Ovary (tissue), 9 donors: ENCODE measurements around the gene CDC6. TPM values are rescaled to one million over a fixed set of nuclear protein-coding genes. Genes with fewer than 3 reads are reported as not detected.

ENCODE experiments used
- DNase-seq, 5 donors: peaks; one replicate each; pipeline ENCODE4 v3.0.0-alpha.2; 2019 to 2020
- H3K27ac ChIP-seq, 2 donors: fragments of 200-600 bp; one replicate each; pipeline versions ENCODE4 v1.5.1 to v1.8.0; 2019 to 2022
- H3K27me3 ChIP-seq: fragments of 200-600 bp; one replicate; pipeline ENCODE4 v1.8.0; 2022
- H3K36me3 ChIP-seq: fragments of 200-600 bp; sonication (generic); one replicate; pipeline ENCODE4 v1.5.1; 2019
- H3K4me1 ChIP-seq: one replicate; pipeline ENCODE4 v1.8.1; 2013; ENCODE audit warnings: mild to moderate bottlenecking, moderate library complexity; ENCODE audit not compliant: insufficient read depth
- H3K4me3 ChIP-seq: fragments of 200-600 bp; sonication (generic); one replicate; pipeline ENCODE4 v1.5.1; 2017
- H3K9me3 ChIP-seq, 2 donors: fragments of 200-600 bp in 1 of 2; sonication (generic) in 1 of 2; one replicate each; pipeline versions ENCODE4 v1.5.1 to v1.8.1; 2013 to 2019; ENCODE audit warnings: mild to moderate bottlenecking in 1 of 2, moderate library complexity in 1 of 2
- EP300 ChIP-seq: sonication (generic); formaldehyde crosslinking; IDR thresholded peaks from one replicate; pipeline ENCODE4 v1.6.1; 2017; ENCODE audit warnings: antibody characterized with exemption
- POLR2A ChIP-seq: fragments of 450-650 bp; IDR thresholded peaks from one replicate; pipeline ENCODE4 v1.6.1; 2017; ENCODE audit warnings: antibody characterized with exemption, mild to moderate bottlenecking, moderate library complexity
- WGBS, 3 donors: extraction: QIAGEN DNeasy Blood & Tissue Kit in 1 of 3; methylation state at CpG; one replicate each; pipeline versions ENCODE4 v1.1.5 to v1.1.7; 2013 to 2017; 5-methylcytosine and 5-hydroxymethylcytosine counted together
- intact Hi-C, 4 donors: fragments of 100-400 bp; cut with DNase I; formaldehyde crosslinking; loops; one replicate each; pipeline versions ENCODE4 v1.11.0 to v1.15.1; 2022 to 2023
- polyA plus RNA-seq, 2 donors: library from polyadenylated mRNA; stranded (reverse); fragments of 200-250 nt in 1 of 2; fragments of 350-450 nt in 1 of 2; fragmentation: Illumina TruSeq in 1 of 2; extraction: RNeasy Lipid Tissue Mini Kit (QIAGEN cat#74804) in 1 of 2; gene quantifications; one replicate each; pipeline ENCODE4 v1.2.3, GENCODE V29; 2013 to 2014
- total RNA-seq, 7 donors: library from RNA; depleted of rRNA in 2 of 7; stranded (reverse); fragments of >200 nt in 2 of 7; fragmentation: NEBNext Ultra II Directional in 3 of 7; extraction: Animal tissue kit (Norgen Biotek cat#: 25700) in 3 of 7; gene quantifications; one replicate each; pipeline versions ENCODE4 v1.1.0 to v1.2.4, GENCODE V29; 2016 to 2023
- TF ChIP-seq, protein P1 (sequence below), 3 donors: fragments of 450-650 bp in 2 of 3; fragments of 200-600 bp in 1 of 3; IDR thresholded peaks; one replicate each; pipeline versions ENCODE4 v1.5.1 to v1.8.0; 2016 to 2022; ENCODE audit warnings: antibody characterized with exemption in 3 of 3, mild to moderate bottlenecking in 1 of 3
- donor health status: DM: no; HTN: no; CAD: no; lungs with moderate emphysema.
- donor health status: DM: no; HTN: no; CAD: no.
- donor health status: Bipolar disorder and iron deficiency.
- donor health status: DM: yes; HTN: yes; CAD: no.
- donor health status: DM: no; HTN: no; CAD: no.
- donor health status: DM: yes; HTN: yes; CAD: no.

The CDC6 gene
- total and polyA plus RNA-seq, 9 donors = 0.34 to 3.8 (median 0.80) TPM

GRCh38 chr17:40309949-40310510 is 22.4 kb downstream of the CDC6 start:
- H3K36me3 ChIP-seq = no peaks in the 10 kb centered on the region
- 70 to 77% (median 75%) methylated on average over 2 of the region's 2 CpGs for WGBS, 3 donors
- DNase-seq = peak in 2 of 5 donors; percentile 8 to 20
- no peaks in the 10 kb centered on the region for H3K27me3 ChIP-seq
- intact Hi-C loops = loop anchor here in 2 of 4 donors (2.0 to 10.0 kb wide), 3 partner anchors 43 to 245 kb away; no protein-coding TSS in a partner anchor
- TF ChIP-seq POLR2A = no peak
- no peak for TF ChIP-seq EP300
- no peak overlapping the region for H3K4me3 ChIP-seq
- H3K9me3 ChIP-seq = no peaks in the 10 kb centered on the region
- no peak overlapping the region for H3K27ac ChIP-seq
- H3K4me1 ChIP-seq = peaks cover 36% of the 10 kb centered on the region

DNA sequence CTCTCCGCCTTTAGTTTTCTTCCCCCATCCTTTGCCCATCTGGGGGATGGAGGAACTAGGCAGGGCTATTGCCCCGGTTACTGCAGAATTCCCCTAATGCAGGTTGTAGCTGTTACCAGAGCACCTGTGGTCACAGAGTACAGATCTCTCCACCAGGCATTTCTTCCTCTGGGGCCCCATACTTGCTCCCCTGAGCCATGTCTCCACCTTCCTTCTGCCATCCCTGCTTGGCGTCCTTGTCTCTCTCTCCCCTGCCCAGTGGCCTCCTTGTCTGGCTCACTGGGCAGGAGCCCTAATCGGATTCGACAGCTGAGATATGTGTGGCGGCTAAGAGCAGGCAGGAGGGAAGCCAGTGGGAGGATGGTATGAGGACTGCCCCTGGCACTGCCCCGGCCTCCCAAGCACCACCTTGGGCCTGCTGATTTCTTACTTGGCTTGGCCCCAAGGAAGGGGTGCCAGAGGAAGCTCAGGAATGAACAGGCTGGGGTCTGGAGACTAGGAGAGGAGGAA is 23.3 kb downstream of the CDC6 start:
- no peak overlapping the region for H3K27ac ChIP-seq
- H3K4me3 ChIP-seq = no peak overlapping the region
- no peaks in the 10 kb centered on the region for H3K27me3 ChIP-seq
- WGBS, 3 donors = 72 to 79% (median 73%) methylated on average over 7 of the region's 7 CpGs
- DNase-seq = peak in 2 of 5 donors; percentile 9 to 21
- no peaks in the 10 kb centered on the region for H3K9me3 ChIP-seq
- intact Hi-C loops = no loop called here
- H3K36me3 ChIP-seq = no peaks in the 10 kb centered on the region
- TF ChIP-seq EP300 (no peak), POLR2A (no peak)
- TF ChIP-seq, protein P1, sequence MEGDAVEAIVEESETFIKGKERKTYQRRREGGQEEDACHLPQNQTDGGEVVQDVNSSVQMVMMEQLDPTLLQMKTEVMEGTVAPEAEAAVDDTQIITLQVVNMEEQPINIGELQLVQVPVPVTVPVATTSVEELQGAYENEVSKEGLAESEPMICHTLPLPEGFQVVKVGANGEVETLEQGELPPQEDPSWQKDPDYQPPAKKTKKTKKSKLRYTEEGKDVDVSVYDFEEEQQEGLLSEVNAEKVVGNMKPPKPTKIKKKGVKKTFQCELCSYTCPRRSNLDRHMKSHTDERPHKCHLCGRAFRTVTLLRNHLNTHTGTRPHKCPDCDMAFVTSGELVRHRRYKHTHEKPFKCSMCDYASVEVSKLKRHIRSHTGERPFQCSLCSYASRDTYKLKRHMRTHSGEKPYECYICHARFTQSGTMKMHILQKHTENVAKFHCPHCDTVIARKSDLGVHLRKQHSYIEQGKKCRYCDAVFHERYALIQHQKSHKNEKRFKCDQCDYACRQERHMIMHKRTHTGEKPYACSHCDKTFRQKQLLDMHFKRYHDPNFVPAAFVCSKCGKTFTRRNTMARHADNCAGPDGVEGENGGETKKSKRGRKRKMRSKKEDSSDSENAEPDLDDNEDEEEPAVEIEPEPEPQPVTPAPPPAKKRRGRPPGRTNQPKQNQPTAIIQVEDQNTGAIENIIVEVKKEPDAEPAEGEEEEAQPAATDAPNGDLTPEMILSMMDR (IDR thresholded peaks at IDR 0.05) = no peak
- H3K4me1 ChIP-seq = peaks cover 36% of the 10 kb centered on the region

- Histone ChIP-seq H3K27ac (peak overlapping the region in 1 of 2 donors; percentile 5), H3K4me1 (peaks cover 36% of the 10 kb centered on the region)
Observed at GRCh38 chr17:40311575-40311974, 23.9 kb downstream of the CDC6 start.

DNA sequence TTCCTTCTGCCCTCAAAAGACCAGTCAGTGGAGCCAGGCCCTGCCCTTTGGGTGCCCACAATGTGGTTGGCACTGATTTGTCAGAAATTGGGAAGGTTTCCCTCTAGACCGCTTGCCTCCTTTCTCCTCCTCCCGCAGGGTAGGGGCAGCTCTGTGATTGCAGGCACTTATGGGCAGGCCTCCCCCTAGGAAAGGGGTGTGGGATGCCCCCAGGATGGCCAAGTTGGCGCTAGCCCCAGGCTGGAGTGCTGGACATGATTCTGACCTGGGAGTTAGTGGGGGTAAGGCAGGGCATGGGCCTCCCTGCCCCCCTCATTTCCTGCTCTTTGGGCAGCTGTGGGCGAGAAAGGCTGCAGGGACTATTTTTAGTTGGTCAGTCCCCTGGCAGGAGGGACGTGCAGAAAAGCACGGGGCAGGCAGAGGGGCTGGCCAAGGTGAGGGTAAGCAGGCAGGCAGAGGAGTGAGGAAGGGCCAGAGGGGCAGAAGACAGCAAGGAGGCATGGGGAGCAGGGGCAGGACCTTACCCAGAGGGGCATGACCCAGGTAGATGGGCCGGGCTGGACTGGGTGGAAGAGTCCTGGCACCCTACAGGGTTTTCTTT is 24.6 kb downstream of the CDC6 start:
- peaks cover 36% of the 10 kb centered on the region for H3K4me1 ChIP-seq
- 54 to 60% (median 56%) methylated on average over 7 of the region's 7 CpGs for WGBS, 3 donors
- H3K27ac ChIP-seq = peak overlapping the region in 1 of 2 donors; percentile 5
- TF ChIP-seq, protein P1 (IDR thresholded peaks at IDR 0.05) = no peak
- TF ChIP-seq POLR2A (no peak), EP300 (no peak)
- H3K27me3 ChIP-seq = no peaks in the 10 kb centered on the region
- peak in 3 of 5 donors; percentile 8 to 26 (median 21) for DNase-seq
- no peaks in the 10 kb centered on the region for H3K9me3 ChIP-seq
- intact Hi-C loops = no loop called here
- no peak overlapping the region for H3K4me3 ChIP-seq
- no peaks in the 10 kb centered on the region for H3K36me3 ChIP-seq

More at GRCh38 chr17:40311575-40311974, 23.9 kb downstream of the CDC6 start:
- WGBS, 3 donors = 59 to 70% (median 63%) methylated on average over 2 of the region's 2 CpGs
- no peaks in the 10 kb centered on the region for H3K9me3 ChIP-seq
- H3K4me3 ChIP-seq = no peak overlapping the region
- peak in 4 of 5 donors; percentile 44 to 77 (median 58) for DNase-seq
- intact Hi-C loops = no loop called here
- H3K27me3 ChIP-seq = no peaks in the 10 kb centered on the region
- H3K36me3 ChIP-seq = no peaks in the 10 kb centered on the region
- TF ChIP-seq POLR2A (no peak), EP300 (no peak)
- TF ChIP-seq, protein P1 (IDR thresholded peaks at IDR 0.05) = no peak
